NB4 (cell line): ENCODE results near the gene KANSL3.

Experiments
- DNase-seq: peaks from one replicate; pipeline ENCODE4 v3.0.0; 2010; ENCODE audit warnings: low read depth
- H3K4me3 ChIP-seq: one replicate; pipeline ENCODE4 v1.5.1; 2011; ENCODE audit warnings: mild to moderate bottlenecking, low read depth, low read length, moderate library complexity
- CTCF ChIP-seq: IDR thresholded peaks from one replicate; pipeline ENCODE4 v1.5.1; 2012; ENCODE audit warnings: low read depth, low read length
- MYC ChIP-seq: IDR thresholded peaks from 2 replicates; pipeline ENCODE4 v1.6.1; 2011; ENCODE audit warnings: low read depth, low read length
- POLR2A ChIP-seq: IDR thresholded peaks from 2 replicates; pipeline ENCODE4 v1.6.1; 2011; ENCODE audit warnings: mild to moderate bottlenecking; ENCODE audit not compliant: insufficient read length; ENCODE audit errors: extremely low read depth
- TF ChIP-seq, protein P1 (sequence below): IDR thresholded peaks from 2 replicates; pipeline ENCODE4 v1.6.1; 2011; ENCODE audit warnings: low read depth, low read length

KANSL3 gene

DNA sequence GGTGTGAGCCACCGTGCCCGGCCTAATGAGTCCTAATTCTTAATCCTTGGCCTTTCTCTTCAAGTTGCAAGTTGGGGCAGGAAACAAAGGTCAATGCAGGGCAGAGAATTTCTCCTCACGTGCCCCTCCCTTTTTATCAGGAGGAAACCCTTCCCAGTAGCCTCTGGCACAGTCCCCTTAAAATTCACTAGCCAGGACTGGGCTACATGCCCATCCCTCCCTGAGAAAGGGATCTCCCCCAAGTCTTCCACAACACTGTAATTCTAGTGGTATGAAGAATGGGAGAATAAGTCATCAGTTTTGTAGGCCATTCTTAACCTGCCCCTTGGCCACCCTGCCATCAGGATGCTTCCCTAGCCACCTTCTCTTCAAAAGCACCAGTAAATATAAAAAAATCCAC, 59.4 kb downstream of the KANSL3 start:
- no peak for DNase-seq
- TF ChIP-seq POLR2A (no peak), CTCF (no peak), MYC (no peak)
- TF ChIP-seq, protein P1, sequence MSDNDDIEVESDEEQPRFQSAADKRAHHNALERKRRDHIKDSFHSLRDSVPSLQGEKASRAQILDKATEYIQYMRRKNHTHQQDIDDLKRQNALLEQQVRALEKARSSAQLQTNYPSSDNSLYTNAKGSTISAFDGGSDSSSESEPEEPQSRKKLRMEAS = no peak
- no peak overlapping the region for H3K4me3 ChIP-seq

DNA sequence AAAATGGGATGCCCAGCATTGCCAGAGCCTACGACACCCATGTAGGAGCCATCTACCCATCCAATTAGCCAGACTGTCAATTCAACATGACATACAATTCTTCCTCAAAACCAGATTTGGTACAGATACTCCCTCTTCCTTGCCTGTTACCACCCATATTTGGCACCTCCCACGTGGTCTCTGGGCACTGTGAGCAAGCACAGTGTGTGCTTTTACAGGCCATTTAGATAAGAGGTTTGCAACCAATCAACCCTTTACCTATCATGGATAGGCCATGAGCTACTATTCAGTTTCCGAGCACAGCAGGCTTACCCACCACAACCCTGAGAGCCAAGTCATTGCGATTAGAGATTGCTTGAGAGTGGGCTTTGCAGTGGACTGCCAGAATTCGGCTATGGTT, 60.6 kb downstream of the KANSL3 start:
- H3K4me3 ChIP-seq = no peak overlapping the region
- TF ChIP-seq POLR2A = no peak
- no peak for TF ChIP-seq MYC
- no peak for TF ChIP-seq CTCF
- TF ChIP-seq, protein P1 = no peak
- no peak for DNase-seq

DNA sequence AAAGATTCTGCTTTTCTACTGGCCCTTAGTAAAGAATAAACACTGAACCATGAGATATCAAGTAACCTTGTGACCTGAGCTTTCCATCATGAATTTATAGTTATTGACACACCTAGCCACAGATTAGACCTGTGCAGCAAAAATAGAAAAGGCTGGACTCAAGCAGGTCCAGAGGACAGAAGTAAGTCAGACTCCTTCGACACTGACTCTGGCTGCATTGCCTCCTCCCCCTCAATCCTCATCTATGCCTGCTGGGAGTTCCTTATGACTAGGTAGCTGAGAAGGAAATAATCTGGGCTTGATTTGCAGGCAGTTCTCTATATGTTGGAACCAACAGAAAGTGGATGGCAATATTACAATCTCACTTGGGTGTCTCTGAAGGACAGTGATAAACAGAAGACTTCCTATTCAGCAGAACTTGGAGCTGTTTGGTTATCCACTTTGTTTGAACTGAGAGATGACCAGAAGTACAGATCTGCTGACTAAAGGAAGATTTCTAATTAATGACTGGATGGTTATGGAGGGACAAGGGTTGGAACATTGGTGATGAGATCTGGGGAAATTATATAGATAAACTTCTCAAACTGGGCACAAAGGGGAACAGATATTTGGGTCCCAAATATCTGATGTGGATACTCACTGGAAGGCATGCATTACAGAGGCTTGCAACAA, 62.2 kb downstream of the KANSL3 start:
- DNase-seq = no peak
- no peak for TF ChIP-seq MYC
- no peak for TF ChIP-seq POLR2A
- no peak for TF ChIP-seq CTCF
- TF ChIP-seq, protein P1 = no peak
- no peak overlapping the region for H3K4me3 ChIP-seq

- DNase-seq = no peak
- no peak overlapping the region for H3K4me3 ChIP-seq
- TF ChIP-seq CTCF = peak; percentile 23
- no peak for TF ChIP-seq POLR2A
- TF ChIP-seq MYC = no peak
- TF ChIP-seq, protein P1 = no peak
Measured at GRCh38 chr2:96574364-96574763, 63.7 kb downstream of the KANSL3 start.

- H3K4me3 ChIP-seq = no peak overlapping the region
- no peak for DNase-seq
- TF ChIP-seq POLR2A (no peak), MYC (no peak), CTCF (no peak)
- TF ChIP-seq, protein P1 = no peak
Measured at GRCh38 chr2:96568094-96568493, 70.0 kb downstream of the KANSL3 start.

- H3K4me3 ChIP-seq = no peak overlapping the region
- DNase-seq = no peak
- TF ChIP-seq POLR2A = no peak
- TF ChIP-seq, protein P1 = no peak
- no peak for TF ChIP-seq MYC
- TF ChIP-seq CTCF = no peak
Measured at GRCh38 chr2:96565111-96565510, 73.0 kb downstream of the KANSL3 start.
